Retinal pigment epithelial cell (primary cell): Measurements from ENCODE around the gene HRH3.

Experiments used
- DNase-seq: peaks from one replicate; pipeline ENCODE4 v3.0.0-alpha.2; 2010; ENCODE audit warnings: low read depth
- H3K4me3 ChIP-seq: 2 replicates; pipeline ENCODE4 v1.5.1; 2011; ENCODE audit warnings: mild to moderate bottlenecking, low read length, control low read depth, moderate library complexity
- CTCF ChIP-seq: conservative IDR thresholded peaks from 2 replicates; pipeline ENCODE4 v1.5.1; 2011; ENCODE audit warnings: low read depth, low read length, control low read depth, inconsistent platforms

The HRH3 gene

GRCh38 chr20:62168890-62169435, 51.1 kb downstream of the HRH3 start:
- H3K4me3 ChIP-seq = no peak overlapping the region
- TF ChIP-seq CTCF = no peak

GRCh38 chr20:62168061-62168460, 52.0 kb downstream of the HRH3 start:
- TF ChIP-seq CTCF = no peak

More at GRCh38 chr20:62168890-62169435, 51.1 kb downstream of the HRH3 start:
- DNase-seq = no peak

GRCh38 chr20:62167474-62167873, 52.6 kb downstream of the HRH3 start:
- DNase-seq = no peak
- TF ChIP-seq CTCF = no peak
- H3K4me3 ChIP-seq = no peak overlapping the region

More at GRCh38 chr20:62168061-62168460, 52.0 kb downstream of the HRH3 start:
- H3K4me3 ChIP-seq = no peak overlapping the region
- no peak for DNase-seq

GRCh38 chr20:62165762-62166399, 54.2 kb downstream of the HRH3 start:
- TF ChIP-seq CTCF = no peak
- no peak for DNase-seq
- no peak overlapping the region for H3K4me3 ChIP-seq
